SK-N-SH (cell line): ENCODE data around the gene ICE1. TPM values are rescaled to one million over a fixed set of nuclear protein-coding genes. Genes with fewer than 3 reads are reported as not detected.

ENCODE experiments used
- CTCF ChIA-PET: fragments of 300-600, 350-600 bp; formaldehyde crosslinking; extraction: SDS; loops from one replicate; lab custom pipeline; 2021; lab: Yijun Ruan, JAX
- POLR2A ChIA-PET: fragments of 350-600 bp; sonication (Branson Sonifier 250); formaldehyde crosslinking; extraction: SDS; loops from one replicate; lab custom pipeline; 2020; ENCODE audit warnings: antibody characterized with exemption, inconsistent platforms; lab: Yijun Ruan, JAX
- DNase-seq: peaks from one replicate; pipeline ENCODE4 v3.0.0; 2012
- H2AFZ ChIP-seq: fragments of 200-600 bp; sonication (generic); 2 replicates; pipeline ENCODE4 v1.8.1; 2016; ENCODE audit warnings: antibody characterized with exemption, mild to moderate bottlenecking, low read depth
- H3F3A ChIP-seq: fragments of 200-600 bp; sonication (generic); replicated peaks from 2 replicates; pipeline ENCODE3; 2016; ENCODE audit warnings: antibody characterized with exemption, mild to moderate bottlenecking; ENCODE audit not compliant: insufficient read depth
- H3K27ac ChIP-seq, 2 experiments: fragments of 200-500 bp in 1 of 2; fragments of 200-600 bp in 1 of 2; sonication (Bioruptor generic) in 1 of 2; sonication (generic), shearing (Covaris generic) in 1 of 2; 2 replicates each; pipeline versions ENCODE4 v1.5.1 to v1.6.1; 2014 to 2016; ENCODE audit warnings: low read depth in 2 of 2, inconsistent platforms in 1 of 2, low read length in 1 of 2, mild to moderate bottlenecking in 1 of 2, mixed read lengths in 1 of 2
- H3K27me3 ChIP-seq: fragments of 200-600 bp; sonication (generic), shearing (Covaris generic); 2 replicates; pipeline ENCODE4 v1.6.1; 2016; ENCODE audit warnings: mixed run types; ENCODE audit not compliant: insufficient read depth
- H3K36me3 ChIP-seq, 2 experiments: fragments of 200-500 bp in 1 of 2; fragments of 200-600 bp in 1 of 2; sonication (Bioruptor generic) in 1 of 2; sonication (generic) in 1 of 2; replicated peaks in 1 of 2; 2 replicates each; pipeline versions ENCODE3 to v1.5.1; 2014 to 2016; ENCODE audit warnings: low read length in 1 of 2, mild to moderate bottlenecking in 1 of 2; ENCODE audit not compliant: insufficient read depth in 2 of 2, control insufficient read depth in 1 of 2
- H3K4me1 ChIP-seq, 2 experiments: fragments of 200-500 bp in 1 of 2; fragments of 200-600 bp in 1 of 2; sonication (Bioruptor generic) in 1 of 2; sonication (generic), shearing (Covaris generic) in 1 of 2; 2 replicates each; pipeline versions ENCODE4 v1.5.1 to v1.6.1; 2014 to 2016; ENCODE audit warnings: low read depth in 1 of 2, low read length in 1 of 2, mixed run types in 1 of 2; ENCODE audit not compliant: insufficient read depth in 2 of 2, control insufficient read depth in 1 of 2
- H3K4me2 ChIP-seq: fragments of 200-600 bp; sonication (generic), shearing (Covaris generic); 2 replicates; pipeline ENCODE4 v1.6.1; 2017; ENCODE audit warnings: mixed run types
- H3K4me3 ChIP-seq, 2 experiments: fragments of 200-500 bp in 1 of 2; fragments of 200-600 bp in 1 of 2; sonication (Bioruptor generic) in 1 of 2; sonication (generic), shearing (Covaris generic) in 1 of 2; 2 replicates each; pipeline versions ENCODE4 v1.5.1 to v1.8.1; 2014 to 2016; ENCODE audit warnings: low read depth in 2 of 2, inconsistent platforms in 1 of 2, low read length in 1 of 2, mild to moderate bottlenecking in 1 of 2, mixed read lengths in 1 of 2, moderate library complexity in 1 of 2
- H3K79me2 ChIP-seq: fragments of 200-600 bp; sonication (generic); 2 replicates; pipeline ENCODE4 v1.8.1; 2017; ENCODE audit warnings: mild to moderate bottlenecking; ENCODE audit not compliant: insufficient read depth
- H3K9ac ChIP-seq: fragments of 200-600 bp; sonication (generic); 2 replicates; pipeline ENCODE4 v1.6.1; 2017; ENCODE audit warnings: mixed run types
- H3K9me2 ChIP-seq: fragments of 200-600 bp; sonication (generic); 2 replicates; pipeline ENCODE4 v1.6.1; 2017; ENCODE audit warnings: mixed run types
- H3K9me3 ChIP-seq: fragments of 200-600 bp; sonication (generic); 2 replicates; pipeline ENCODE4 v1.6.1; 2017; ENCODE audit warnings: mixed run types, mild to moderate bottlenecking, moderate library complexity
- H4K20me1 ChIP-seq: fragments of 200-600 bp; sonication (generic); 2 replicates; pipeline ENCODE4 v1.6.1; 2017; ENCODE audit warnings: mild to moderate bottlenecking, mixed run types; ENCODE audit not compliant: insufficient read depth
- FOXJ3 ChIP-seq: sonication (generic); formaldehyde crosslinking; IDR thresholded peaks from 2 replicates; pipeline ENCODE4 v1.5.1; 2020; ENCODE audit warnings: mild to moderate bottlenecking, missing genetic modification reagents
- FOXM1 ChIP-seq: IDR thresholded peaks from 2 replicates; pipeline ENCODE4 v1.4.0; 2012; ENCODE audit warnings: low read depth, mild to moderate bottlenecking
- GABPA ChIP-seq: IDR thresholded peaks from 2 replicates; pipeline ENCODE4 v1.4.0; 2012; ENCODE audit warnings: low read depth, mild to moderate bottlenecking
- GATA2 ChIP-seq: sonication (generic); formaldehyde crosslinking; IDR thresholded peaks from 2 replicates; pipeline ENCODE4 v1.5.0; 2020; ENCODE audit warnings: mild to moderate bottlenecking, missing genetic modification reagents
- NRF1 ChIP-seq: IDR thresholded peaks from 2 replicates; pipeline ENCODE4 v1.6.1; 2012; ENCODE audit warnings: low read depth, mild to moderate bottlenecking, low read length
- POLR2AphosphoS5 ChIP-seq: IDR thresholded peaks from 2 replicates; pipeline ENCODE4 v1.6.1; 2012; ENCODE audit warnings: low read depth, low read length
- RAD21 ChIP-seq: IDR thresholded peaks from 2 replicates; pipeline ENCODE4 v1.6.1; 2012; ENCODE audit warnings: mild to moderate bottlenecking, low read length
- RCOR1 ChIP-seq: fragments of 150-350 bp; IDR thresholded peaks from 2 replicates; pipeline ENCODE4 v1.6.1; 2017; ENCODE audit warnings: antibody characterized with exemption, low read length
- REST ChIP-seq: IDR thresholded peaks from 2 replicates; pipeline ENCODE4 v1.6.1; 2012; ENCODE audit warnings: mild to moderate bottlenecking, low read depth, low read length, moderate library complexity
- RXRA ChIP-seq: IDR thresholded peaks from 2 replicates; pipeline ENCODE4 v1.4.0; 2012; ENCODE audit warnings: low read depth, mild to moderate bottlenecking, borderline replicate concordance
- SIN3A ChIP-seq: IDR thresholded peaks from 2 replicates; pipeline ENCODE4 v1.6.1; 2012; ENCODE audit warnings: low read depth, mild to moderate bottlenecking, low read length, moderate library complexity, borderline replicate concordance
- SMC3 ChIP-seq: IDR thresholded peaks from 2 replicates; pipeline ENCODE4 v1.6.1; 2012; ENCODE audit warnings: low read depth, low read length, improper control_type of control experiment
- TAF1 ChIP-seq: IDR thresholded peaks from 2 replicates; pipeline ENCODE4 v1.6.1; 2012; ENCODE audit warnings: low read depth, mild to moderate bottlenecking, low read length, moderate library complexity, borderline replicate concordance
- TCF12 ChIP-seq: IDR thresholded peaks from 2 replicates; pipeline ENCODE4 v1.4.0; 2012
- TEAD4 ChIP-seq: IDR thresholded peaks from 2 replicates; pipeline ENCODE4 v1.4.0; 2012; ENCODE audit warnings: mild to moderate bottlenecking, borderline replicate concordance; ENCODE audit not compliant: insufficient read depth
- USF1 ChIP-seq: IDR thresholded peaks from 2 replicates; pipeline ENCODE4 v1.4.0; 2012; ENCODE audit warnings: low read depth, borderline replicate concordance
- YY1 ChIP-seq: IDR thresholded peaks from 2 replicates; pipeline ENCODE4 v1.4.0; 2012; ENCODE audit warnings: low read depth, mild to moderate bottlenecking
- WGBS: methylation state at CpG from one replicate; pipeline ENCODE4 v1.1.6; 2017; ENCODE audit warnings: low lambda C conversion rate; 5-methylcytosine and 5-hydroxymethylcytosine counted together
- polyA plus RNA-seq, 3 experiments: library from polyadenylated mRNA; depleted of rRNA; stranded (reverse); fragments of >200 nt; gene quantifications; 2 replicates each; pipeline ENCODE4 v1.2.3, GENCODE V29; 2012
- TF ChIP-seq, protein P1 (sequence below): fragments of 200-600 bp; sonication (generic); IDR thresholded peaks from 2 replicates; pipeline ENCODE4 v1.6.1; 2017; ENCODE audit warnings: antibody characterized with exemption, mild to moderate bottlenecking, moderate library complexity
- TF ChIP-seq, protein P2 (sequence below): IDR thresholded peaks from 2 replicates; pipeline ENCODE4 v1.4.0; 2012; ENCODE audit warnings: low read depth, borderline replicate concordance

The ICE1 gene
- polyA plus RNA-seq, 1 of the 3 experiments (the other 2 are of a cell fraction): 9.4 TPM

- H3K4me2 ChIP-seq: peak overlapping the region; percentile 13; the same call in 1 of the 2 replicates
Measured at GRCh38 chr5:5374009-5374715, 48.3 kb upstream of the ICE1 start.

DNA sequence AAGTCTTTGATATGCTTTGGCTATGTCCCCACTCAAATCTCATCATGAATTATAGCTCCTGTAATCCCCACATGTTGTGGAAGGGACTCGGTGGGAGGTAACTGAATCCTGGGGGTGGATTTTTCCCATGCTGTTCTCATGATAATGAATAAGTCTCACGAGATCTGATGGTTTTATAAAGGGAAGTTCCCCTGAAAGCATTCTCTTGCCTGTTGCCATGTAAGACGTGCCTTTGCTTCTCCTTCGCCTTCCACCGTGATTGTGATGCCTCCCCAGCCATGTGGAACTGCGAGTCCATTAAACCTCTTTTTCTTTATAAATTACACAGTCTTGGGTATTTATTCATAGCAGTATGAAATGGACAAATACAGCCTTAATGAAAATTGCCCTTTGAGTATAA, 44.7 kb upstream of the ICE1 start:
- WGBS: 53% methylated on average over 6 of the region's 6 CpGs
- Histone ChIP-seq H3K4me2 (no peak overlapping the region), H4K20me1 (no peaks in the 10 kb centered on the region), H3K79me2 (no peaks in the 10 kb centered on the region), H3K4me3 (no peak overlapping the region), H3K36me3 (no peaks in the 10 kb centered on the region), H3K4me1 (peaks cover 0 to 4% of the 10 kb centered on the region in 2 experiments; a peak in 2 of 4 replicates), H3K9me2 (no peaks in the 10 kb centered on the region), H3K9me3 (no peaks in the 10 kb centered on the region), H3F3A (no peaks in the 10 kb centered on the region), H3K27me3 (no peaks in the 10 kb centered on the region), H2AFZ (no peak overlapping the region), H3K27ac (no peak overlapping the region), H3K9ac (no peak overlapping the region)
- DNase-seq: no peak
- ChIA-PET CTCF (interaction anchor here (1.1 to 1.6 kb wide), 2 partner anchors 16 to 237 kb away, joined by 3 to 5 read pairs; no protein-coding TSS in a partner anchor), POLR2A (no interaction called here)
- TF ChIP-seq POLR2AphosphoS5: no peak
- TF ChIP-seq GABPA: no peak
- no peak for TF ChIP-seq SIN3A
- TF ChIP-seq REST: no peak
- TF ChIP-seq, protein P1, sequence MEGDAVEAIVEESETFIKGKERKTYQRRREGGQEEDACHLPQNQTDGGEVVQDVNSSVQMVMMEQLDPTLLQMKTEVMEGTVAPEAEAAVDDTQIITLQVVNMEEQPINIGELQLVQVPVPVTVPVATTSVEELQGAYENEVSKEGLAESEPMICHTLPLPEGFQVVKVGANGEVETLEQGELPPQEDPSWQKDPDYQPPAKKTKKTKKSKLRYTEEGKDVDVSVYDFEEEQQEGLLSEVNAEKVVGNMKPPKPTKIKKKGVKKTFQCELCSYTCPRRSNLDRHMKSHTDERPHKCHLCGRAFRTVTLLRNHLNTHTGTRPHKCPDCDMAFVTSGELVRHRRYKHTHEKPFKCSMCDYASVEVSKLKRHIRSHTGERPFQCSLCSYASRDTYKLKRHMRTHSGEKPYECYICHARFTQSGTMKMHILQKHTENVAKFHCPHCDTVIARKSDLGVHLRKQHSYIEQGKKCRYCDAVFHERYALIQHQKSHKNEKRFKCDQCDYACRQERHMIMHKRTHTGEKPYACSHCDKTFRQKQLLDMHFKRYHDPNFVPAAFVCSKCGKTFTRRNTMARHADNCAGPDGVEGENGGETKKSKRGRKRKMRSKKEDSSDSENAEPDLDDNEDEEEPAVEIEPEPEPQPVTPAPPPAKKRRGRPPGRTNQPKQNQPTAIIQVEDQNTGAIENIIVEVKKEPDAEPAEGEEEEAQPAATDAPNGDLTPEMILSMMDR: no peak
- no peak for TF ChIP-seq TCF12
- no peak for TF ChIP-seq FOXJ3 (CRISPR knock-in tag)
- TF ChIP-seq RAD21: no peak
- no peak for TF ChIP-seq NRF1
- no peak for TF ChIP-seq TEAD4
- TF ChIP-seq USF1: no peak
- no peak for TF ChIP-seq SMC3
- TF ChIP-seq TAF1: no peak
- TF ChIP-seq, protein P2, sequence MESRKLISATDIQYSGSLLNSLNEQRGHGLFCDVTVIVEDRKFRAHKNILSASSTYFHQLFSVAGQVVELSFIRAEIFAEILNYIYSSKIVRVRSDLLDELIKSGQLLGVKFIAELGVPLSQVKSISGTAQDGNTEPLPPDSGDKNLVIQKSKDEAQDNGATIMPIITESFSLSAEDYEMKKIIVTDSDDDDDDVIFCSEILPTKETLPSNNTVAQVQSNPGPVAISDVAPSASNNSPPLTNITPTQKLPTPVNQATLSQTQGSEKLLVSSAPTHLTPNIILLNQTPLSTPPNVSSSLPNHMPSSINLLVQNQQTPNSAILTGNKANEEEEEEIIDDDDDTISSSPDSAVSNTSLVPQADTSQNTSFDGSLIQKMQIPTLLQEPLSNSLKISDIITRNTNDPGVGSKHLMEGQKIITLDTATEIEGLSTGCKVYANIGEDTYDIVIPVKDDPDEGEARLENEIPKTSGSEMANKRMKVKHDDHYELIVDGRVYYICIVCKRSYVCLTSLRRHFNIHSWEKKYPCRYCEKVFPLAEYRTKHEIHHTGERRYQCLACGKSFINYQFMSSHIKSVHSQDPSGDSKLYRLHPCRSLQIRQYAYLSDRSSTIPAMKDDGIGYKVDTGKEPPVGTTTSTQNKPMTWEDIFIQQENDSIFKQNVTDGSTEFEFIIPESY: no peak

More at GRCh38 chr5:5374009-5374715, 48.3 kb upstream of the ICE1 start:
- Histone ChIP-seq H3F3A (no peaks in the 10 kb centered on the region), H3K9me2 (no peaks in the 10 kb centered on the region), H4K20me1 (no peaks in the 10 kb centered on the region), H3K4me3 (no peak overlapping the region; a peak in 1 of 4 replicates), H3K36me3 (no peaks in the 10 kb centered on the region), H3K9ac (no peak overlapping the region), H3K27me3 (no peaks in the 10 kb centered on the region), H3K27ac (no peak overlapping the region), H3K4me1 (peaks cover 0 to 4% of the 10 kb centered on the region in 2 experiments; a peak in 2 of 4 replicates), H3K79me2 (no peaks in the 10 kb centered on the region), H2AFZ (no peak overlapping the region), H3K9me3 (no peaks in the 10 kb centered on the region)
- CTCF ChIA-PET: interaction anchor here (1.3 kb wide), 1 partner anchor 11 kb away, joined by 4 read pairs; no protein-coding TSS in a partner anchor
- DNase-seq: no peak
- TF ChIP-seq GABPA (no peak), RXRA (no peak), TEAD4 (no peak), RCOR1 (no peak), TAF1 (no peak), GATA2 (no peak), FOXM1 (no peak), YY1 (no peak)
- WGBS: 36% methylated on average over 6 of the region's 6 CpGs
- POLR2A ChIA-PET: no interaction called here
